GM19193 (cell line): ENCODE data around the gene TAS1R3.

Experiments
- POLR2A ChIP-seq: IDR thresholded peaks from 4 replicates; pipeline ENCODE4 v1.6.1; 2011; ENCODE audit not compliant: insufficient read depth, insufficient read length; ENCODE audit errors: extremely low read depth

Gene TAS1R3

GRCh38 chr1:1370771-1371300 lies 39.8 kb downstream of the TAS1R3 start:
- no peak for TF ChIP-seq POLR2A

DNA sequence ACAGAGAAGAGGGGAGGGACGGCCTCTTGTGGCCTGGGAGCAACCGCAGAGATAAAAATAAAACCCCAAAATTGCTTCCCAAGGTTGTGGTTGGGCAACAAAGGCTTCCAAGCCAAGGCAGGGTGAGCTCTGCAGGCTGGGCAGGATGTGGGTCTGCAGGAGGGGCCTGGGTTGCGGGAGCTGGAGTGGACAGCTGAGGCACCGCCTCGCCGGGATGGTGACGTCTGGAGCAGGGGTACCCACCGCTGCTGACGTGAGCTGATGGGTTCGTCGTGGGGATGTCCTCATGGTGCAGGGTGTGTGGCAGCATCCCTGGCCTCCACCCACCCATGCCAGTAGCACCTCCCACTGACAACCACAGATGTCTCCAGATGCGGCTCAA lies 40.3 kb downstream of the TAS1R3 start:
- no peak for TF ChIP-seq POLR2A

DNA sequence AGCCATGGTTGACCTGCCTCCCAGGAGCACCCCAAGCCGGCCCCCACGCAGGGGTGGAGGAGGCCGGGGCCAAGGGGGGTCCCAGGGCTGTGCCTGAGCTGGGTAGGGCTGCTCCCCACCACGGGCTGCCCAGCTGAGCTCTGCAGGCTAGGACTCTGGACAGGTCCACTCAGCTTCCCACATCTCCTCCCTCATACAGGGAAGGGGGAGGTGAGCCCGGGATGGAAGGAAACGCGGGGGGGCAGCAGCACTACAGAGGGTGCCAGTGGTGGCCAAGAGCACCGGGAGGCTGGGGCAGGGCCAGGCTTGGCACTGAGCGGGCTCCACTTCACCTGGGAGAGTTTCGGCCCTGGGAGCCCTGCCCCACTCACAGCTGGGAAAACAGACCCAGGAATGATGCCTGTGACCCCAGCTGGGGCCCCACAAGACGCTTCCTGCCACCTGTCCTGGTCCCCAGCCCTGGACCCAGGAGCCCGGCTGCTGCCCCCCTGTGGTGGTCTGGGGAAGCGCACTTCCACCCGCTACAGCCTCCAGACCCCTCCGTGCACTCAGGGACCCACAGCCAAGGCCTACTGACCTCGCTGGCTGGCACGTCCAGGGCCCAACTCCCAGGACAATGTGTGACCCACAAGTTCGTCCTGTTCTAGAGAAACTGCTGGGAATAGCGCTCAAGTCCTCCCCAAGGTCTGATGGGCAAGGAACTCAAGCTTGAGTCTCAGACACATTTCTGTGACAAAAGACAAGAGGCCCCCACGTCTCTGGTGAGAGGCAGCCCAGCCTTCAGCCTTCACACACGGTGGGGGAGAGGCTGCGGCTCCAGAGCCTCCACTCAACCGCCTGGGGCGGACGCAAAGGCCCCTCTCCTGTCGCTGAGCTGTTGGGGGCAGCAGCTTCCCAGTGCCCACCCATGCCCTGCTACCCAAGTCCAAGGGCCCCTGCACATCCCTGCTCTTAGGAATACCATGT lies 40.9 kb downstream of the TAS1R3 start:
- TF ChIP-seq POLR2A, result no peak

DNA sequence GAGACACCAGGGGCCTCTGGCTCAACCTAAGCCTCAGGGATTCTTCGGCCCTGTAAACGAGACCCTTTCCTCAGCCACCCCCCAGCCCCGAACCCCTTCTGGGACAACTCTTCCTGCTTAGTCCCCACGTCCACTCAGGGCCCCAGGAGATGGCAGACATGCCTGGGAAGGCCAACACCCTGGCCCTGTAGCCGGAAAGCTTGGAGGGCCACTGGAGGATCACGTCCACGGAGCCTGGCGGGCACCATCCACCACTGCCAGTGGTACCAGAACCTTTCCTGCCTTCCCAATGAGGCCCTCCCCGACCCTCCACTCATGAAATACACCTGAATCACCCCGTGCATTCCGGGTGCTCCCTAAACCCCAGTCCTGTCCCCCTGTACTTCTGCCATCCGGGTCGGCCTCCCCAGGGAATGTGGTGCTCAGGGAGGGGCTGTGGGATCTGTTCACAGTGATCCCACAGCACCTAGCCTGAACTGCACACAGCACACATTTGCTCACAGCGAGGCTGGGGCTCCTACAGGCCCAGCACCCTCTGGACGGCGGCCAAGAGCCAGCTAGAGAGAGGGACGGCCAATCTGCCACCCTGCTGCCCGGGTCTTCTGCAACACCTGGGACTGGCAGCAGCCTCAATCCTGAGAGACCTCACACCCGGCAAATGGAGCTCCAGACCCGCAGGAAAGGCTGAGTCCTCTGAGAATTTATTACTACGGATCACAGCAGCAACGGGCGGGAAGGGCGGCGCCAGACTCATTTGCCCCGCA lies 42.2 kb downstream of the TAS1R3 start:
- TF ChIP-seq POLR2A, result no peak

DNA sequence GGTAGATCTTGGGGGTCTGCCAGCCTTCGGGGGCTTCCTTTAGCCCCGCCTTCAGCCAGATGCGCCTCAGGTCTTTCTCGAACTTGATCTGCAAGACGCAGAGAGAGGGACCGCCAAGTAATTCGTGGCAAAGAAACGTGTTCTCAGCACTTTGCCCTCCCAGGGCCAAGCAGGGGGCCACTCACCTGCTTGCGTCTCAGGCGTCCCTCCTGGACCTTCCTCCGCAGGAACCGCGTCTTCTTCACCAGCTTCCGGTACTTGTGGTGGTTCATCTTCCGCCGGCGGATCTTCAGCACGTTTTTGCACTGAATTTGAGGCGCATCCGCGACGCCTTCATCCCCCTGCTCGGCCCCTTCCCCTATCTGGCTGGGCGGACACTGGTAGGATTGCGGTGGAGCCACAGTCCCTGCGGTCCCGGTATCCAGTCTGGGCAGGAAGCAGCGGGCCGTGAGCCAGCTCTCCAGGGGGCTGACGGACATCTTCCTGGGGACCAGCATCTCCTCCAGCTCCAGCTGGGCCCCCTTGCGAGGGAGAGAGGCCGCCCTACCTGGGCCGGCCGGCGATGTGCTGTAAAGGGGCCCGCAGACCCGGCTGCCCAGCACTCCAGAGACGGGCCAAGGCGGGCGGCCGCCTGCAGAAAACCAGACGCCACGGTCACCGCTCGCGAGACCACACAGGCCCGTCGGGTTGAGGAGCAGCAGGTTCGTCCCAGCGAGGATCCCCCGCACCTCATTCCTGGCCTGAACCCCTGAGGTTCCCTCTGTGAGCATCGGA lies 42.9 kb downstream of the TAS1R3 start:
- no peak for TF ChIP-seq POLR2A

GRCh38 chr1:1374589-1374928 lies 43.5 kb downstream of the TAS1R3 start:
- no peak for TF ChIP-seq POLR2A

GRCh38 chr1:1374929-1375662 lies 44.0 kb downstream of the TAS1R3 start, which contains the start of gene AURKAIP1:
Gene AURKAIP1 (minus strand): TSS chr1:1375207. CDS start chr1:1374756, 451 bp downstream.
- peak; percentile 63 for TF ChIP-seq POLR2A

DNA sequence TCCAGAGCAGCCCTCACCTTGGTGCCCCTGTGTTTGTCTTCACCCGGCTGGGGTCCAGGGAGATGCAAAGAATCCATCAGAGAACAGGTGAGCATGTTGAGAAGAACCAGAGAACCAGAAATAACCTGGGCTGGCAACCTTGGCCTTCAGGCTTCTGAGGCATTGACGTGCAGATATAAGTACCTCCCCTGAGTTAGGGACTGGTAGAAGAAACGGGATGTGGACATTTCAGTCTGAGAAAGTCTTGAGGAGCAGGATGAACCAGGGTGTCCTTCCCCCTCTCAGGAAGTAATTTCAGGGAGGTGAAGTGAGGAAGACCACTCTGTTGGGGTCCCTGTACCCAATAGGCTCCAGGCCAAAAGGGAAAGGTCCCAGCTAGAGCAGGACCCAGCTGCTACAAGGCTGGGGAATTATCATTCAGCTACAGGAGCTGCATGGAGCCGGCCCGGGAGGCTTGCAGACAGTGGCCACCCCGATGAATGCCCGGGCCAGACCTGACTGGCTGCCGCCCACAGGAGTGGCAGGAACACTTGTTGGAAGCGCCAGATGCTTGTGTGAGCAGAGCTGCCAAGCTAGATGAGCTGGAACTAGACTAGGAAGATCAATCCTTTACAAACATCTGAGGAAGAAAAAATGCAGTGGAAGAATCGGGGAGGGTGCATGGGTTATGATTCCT lies 45.6 kb downstream of the TAS1R3 start:
- TF ChIP-seq POLR2A, result no peak

- no peak for TF ChIP-seq POLR2A
Measured at GRCh38 chr1:1377540-1378205, 46.6 kb downstream of the TAS1R3 start.

DNA sequence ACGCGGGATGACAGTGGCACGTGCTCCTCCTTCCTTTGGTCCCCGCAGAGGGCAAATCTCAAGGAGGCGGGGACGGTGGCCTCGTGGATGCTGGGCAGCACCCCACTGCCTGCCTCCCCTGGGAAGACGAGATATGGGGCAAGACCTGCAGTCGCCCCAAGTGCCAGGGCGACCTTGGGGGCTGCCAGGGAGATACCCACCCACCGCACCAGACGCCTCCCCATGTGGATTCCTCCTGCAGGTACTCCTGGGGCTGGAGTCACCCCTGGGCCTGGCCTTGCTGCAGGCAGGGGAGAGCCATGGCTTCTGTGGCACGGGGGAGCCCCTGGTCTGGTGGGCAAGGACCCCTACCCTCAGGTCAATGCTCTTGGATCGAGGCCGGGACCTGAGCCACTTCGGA lies 49.8 kb downstream of the TAS1R3 start:
- TF ChIP-seq POLR2A, result no peak

- TF ChIP-seq POLR2A, result no peak
Measured at GRCh38 chr1:1381294-1381693, 50.2 kb downstream of the TAS1R3 start.
